Stimulated activated naive B cell treated with anti-CD40 and anti-IgM and Interleukin-4, amounts not matched to agents 10 μg/mL and 1 μg/mL and 100 μg/mL, for 72 hours (primary cell): Measurements from ENCODE around the gene ANKHD1.

Source experiments
- ATAC-seq, 2 donors: fragments of 150-1000 bp; cut with Tn5 transposase; replicated peaks; 2 replicates each; pipeline ENCODE4 v1.10.0; 2021; ENCODE audit warnings: moderate library complexity in 1 of 2
- DNase-seq: peaks from one replicate; pipeline ENCODE4 v3.0.0; 2021
- H3K27ac Mint-ChIP-seq: one replicate; pipeline ENCODE4 v1.8.0; 2022; ENCODE audit warnings: mild to moderate bottlenecking, mixed read lengths
- H3K27me3 Mint-ChIP-seq, 2 donors: one replicate each; pipeline ENCODE4 v1.8.0; 2022; ENCODE audit warnings: mixed read lengths in 2 of 2
- H3K36me3 Mint-ChIP-seq, 2 donors: one replicate each; pipeline ENCODE4 v1.8.0; 2022; ENCODE audit warnings: mixed read lengths in 2 of 2, mild to moderate bottlenecking in 1 of 2
- H3K4me1 Mint-ChIP-seq, 2 donors: one replicate each; pipeline ENCODE4 v1.8.0; 2022; ENCODE audit warnings: mixed read lengths in 2 of 2, mild to moderate bottlenecking in 1 of 2
- H3K4me3 Mint-ChIP-seq, 2 donors: one replicate each; pipeline ENCODE4 v1.8.0; 2022; ENCODE audit warnings: mild to moderate bottlenecking in 2 of 2, mixed read lengths in 2 of 2, moderate library complexity in 1 of 2
- H3K9me3 Mint-ChIP-seq, 2 donors: one replicate each; pipeline ENCODE4 v1.8.0; 2022; ENCODE audit warnings: mixed read lengths in 2 of 2, mild to moderate bottlenecking in 1 of 2

The ANKHD1 gene

DNA sequence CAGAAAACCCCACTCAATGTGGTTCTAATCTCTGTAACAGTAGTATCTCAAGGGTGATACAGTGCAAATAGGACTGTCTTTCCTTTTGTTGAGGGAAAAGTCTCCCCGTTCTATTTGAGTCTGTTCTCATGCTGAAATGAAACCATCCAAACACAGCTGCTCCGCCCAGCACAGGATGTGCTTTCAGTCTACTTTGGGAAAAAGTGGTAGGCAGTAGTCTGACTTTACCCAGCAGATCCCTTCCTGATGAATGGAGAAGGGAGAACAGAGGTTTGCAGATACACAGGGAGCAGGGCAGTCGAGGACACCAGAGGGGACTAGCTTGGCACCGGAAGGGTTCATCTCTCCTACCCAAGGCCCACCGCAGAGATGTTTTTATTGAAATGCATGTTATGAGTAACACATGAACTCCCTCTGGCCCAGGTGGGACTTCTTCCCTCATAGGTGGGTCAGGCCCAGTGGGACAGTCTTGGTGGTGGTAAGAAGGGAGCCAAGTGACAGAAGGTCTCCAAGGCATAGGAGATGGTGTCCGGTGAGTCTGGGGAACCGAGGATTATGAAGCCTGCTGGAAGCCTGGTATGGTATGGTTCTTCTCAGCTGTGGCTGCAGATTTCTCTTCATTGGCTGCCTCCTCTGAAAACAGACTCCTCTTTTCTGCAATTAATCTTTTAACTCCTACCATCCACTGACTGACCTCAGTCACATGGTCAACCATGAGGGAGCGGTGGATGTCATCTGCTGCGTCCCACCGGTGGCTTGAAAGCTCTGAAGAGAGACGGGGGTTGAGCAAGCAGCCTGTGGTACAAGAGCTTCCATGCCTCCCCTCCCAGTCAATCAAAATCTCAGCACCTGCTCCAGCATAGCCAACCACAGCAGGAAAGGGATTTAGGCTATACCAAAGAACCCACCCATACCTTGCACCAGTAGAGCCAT lies 148.8 kb downstream of the ANKHD1 start:
- Mint-ChIP-seq H3K4me1 (peaks cover 52 to 77% of the 10 kb centered on the region in 2 donors), H3K4me3 (no peak overlapping the region), H3K36me3 (peaks cover 49 to 61% of the 10 kb centered on the region in 2 donors), H3K9me3 (no peaks in the 10 kb centered on the region), H3K27ac (peak overlapping the region; percentile 63), H3K27me3 (no peaks in the 10 kb centered on the region)
- no peak for DNase-seq
- ATAC-seq, result no peak

DNA sequence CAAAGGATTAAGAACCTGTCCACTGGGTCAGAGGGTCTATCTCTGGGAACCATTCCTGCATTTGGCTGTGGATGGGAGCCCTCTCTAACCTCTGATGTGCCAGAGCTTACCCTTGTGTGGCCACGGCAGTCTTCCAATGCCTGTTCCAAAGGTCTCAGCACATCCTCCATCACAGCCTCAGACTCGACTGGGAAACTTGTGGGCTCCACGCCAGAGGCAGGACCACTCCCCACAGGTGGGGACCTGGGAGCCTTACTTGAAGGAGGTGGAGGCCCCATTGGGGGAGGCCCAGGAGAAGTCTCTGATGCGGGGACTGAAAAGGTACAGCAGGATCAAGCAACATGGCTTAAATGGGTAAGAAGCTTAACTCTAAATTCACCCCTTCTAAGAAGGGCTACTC lies 150.2 kb downstream of the ANKHD1 start:
- H3K9me3 Mint-ChIP-seq, result no peaks in the 10 kb centered on the region
- H3K27ac Mint-ChIP-seq, result peak overlapping the region; percentile 73
- ATAC-seq (no peak), DNase-seq (no peak)
- no peaks in the 10 kb centered on the region for H3K27me3 Mint-ChIP-seq
- H3K4me3 Mint-ChIP-seq, result no peak overlapping the region
- peaks cover 58 to 86% of the 10 kb centered on the region in 2 donors for H3K4me1 Mint-ChIP-seq
- peaks cover 54 to 63% of the 10 kb centered on the region in 2 donors for H3K36me3 Mint-ChIP-seq

DNA sequence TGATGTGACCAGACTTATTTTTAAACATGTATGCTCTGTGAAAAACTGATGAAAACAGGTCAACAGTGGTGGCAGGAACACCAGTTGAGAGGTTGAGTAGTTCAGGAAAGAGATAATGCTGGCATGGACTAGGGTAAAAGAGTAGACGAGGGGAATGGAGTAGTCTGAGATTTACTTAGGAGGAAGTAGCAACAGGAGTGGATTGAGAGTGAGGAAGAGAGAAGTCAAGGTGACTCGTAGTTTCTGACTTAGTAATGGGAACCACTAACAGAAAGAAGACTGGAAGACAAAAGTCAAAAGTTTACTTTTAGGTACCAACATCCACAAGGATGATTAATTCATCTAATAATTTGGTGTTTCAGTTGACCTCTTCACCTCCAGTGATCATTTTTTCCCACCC lies 152.0 kb downstream of the ANKHD1 start:
- Mint-ChIP-seq H3K27ac (peak overlapping the region; percentile 21), H3K4me3 (peak overlapping the region in 1 of 2 donors; percentile 41), H3K27me3 (no peaks in the 10 kb centered on the region), H3K9me3 (no peaks in the 10 kb centered on the region), H3K36me3 (peaks cover 59 to 65% of the 10 kb centered on the region in 2 donors), H3K4me1 (peaks cover 56 to 81% of the 10 kb centered on the region in 2 donors)
- ATAC-seq (peak; percentile 33 to 50), DNase-seq (no peak)

DNA sequence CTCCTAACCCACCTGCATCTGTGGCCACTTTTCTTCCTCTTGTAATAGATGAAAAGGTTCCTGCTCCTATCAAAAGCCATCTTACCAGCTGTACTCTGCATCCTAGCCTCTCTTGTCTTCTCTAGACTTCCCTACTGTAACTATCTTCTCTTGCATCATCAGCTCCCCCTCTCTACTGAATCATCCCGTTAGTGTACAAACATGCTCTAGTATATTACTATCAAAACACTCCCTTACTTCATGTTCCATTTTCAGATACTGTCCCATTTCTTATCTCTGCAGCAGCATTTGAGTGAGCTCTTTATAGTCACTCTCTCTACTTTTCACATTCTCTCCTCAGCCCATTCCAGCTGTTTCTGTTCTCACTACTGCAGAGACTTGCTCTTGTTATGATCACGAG lies 152.8 kb downstream of the ANKHD1 start:
- Mint-ChIP-seq H3K4me1 (peaks cover 49 to 73% of the 10 kb centered on the region in 2 donors), H3K4me3 (peak overlapping the region; percentile 2 to 60), H3K27me3 (no peaks in the 10 kb centered on the region), H3K9me3 (no peaks in the 10 kb centered on the region), H3K27ac (peak overlapping the region; percentile 38), H3K36me3 (peaks cover 60 to 62% of the 10 kb centered on the region in 2 donors)
- ATAC-seq (no peak), DNase-seq (no peak)

DNA sequence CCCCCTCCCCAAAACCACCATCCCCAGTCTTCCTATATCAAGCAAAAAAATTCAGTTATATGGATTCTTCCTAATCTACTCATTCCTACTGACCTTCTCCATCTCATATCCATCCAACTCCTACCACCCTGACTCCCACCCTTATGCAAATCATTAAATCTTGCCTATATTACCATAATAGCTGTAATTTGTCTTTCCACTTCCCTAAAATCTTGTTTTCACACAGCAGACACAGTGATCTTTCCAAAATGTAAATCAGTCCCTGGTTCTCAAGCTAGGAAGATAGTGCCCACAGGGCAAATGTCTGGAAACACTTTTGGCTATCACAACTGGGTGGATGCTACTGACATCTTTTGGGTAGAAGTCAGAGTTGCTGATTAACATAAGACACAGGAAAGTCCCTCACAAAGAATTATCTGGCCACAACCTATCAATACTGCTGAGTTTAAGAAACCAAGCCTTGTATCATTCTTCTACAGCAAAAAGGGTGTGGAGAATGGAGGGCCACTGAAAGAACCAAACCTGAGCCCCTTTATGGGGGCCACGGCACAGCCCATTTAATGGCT lies 154.2 kb downstream of the ANKHD1 start:
- H3K27me3 Mint-ChIP-seq, result no peaks in the 10 kb centered on the region
- DNase-seq (no peak), ATAC-seq (no peak)
- peak overlapping the region; percentile 70 for H3K27ac Mint-ChIP-seq
- no peaks in the 10 kb centered on the region for H3K9me3 Mint-ChIP-seq
- H3K36me3 Mint-ChIP-seq, result peaks cover 56 to 61% of the 10 kb centered on the region in 2 donors
- H3K4me1 Mint-ChIP-seq, result peaks cover 40 to 60% of the 10 kb centered on the region in 2 donors
- peak overlapping the region; percentile 93 to 95 for H3K4me3 Mint-ChIP-seq

DNA sequence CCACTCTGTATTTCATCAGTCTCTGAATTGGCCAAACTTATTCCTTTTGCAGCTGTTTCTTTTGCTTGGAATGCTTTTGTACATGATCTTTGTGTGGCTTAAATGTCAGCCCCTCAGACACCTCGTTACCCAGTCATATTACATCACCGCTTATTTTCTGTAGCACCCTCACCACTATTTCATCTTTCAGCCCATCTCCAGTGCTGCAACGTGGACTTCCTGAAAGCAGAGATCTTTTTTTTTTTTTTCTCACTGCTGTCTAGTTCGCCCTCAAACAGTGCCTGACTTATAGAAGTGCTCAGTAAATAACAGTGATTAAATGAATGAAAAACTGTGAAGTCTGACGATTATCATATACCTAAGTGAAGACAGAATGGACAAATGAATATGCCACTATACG lies 154.8 kb downstream of the ANKHD1 start:
- H3K9me3 Mint-ChIP-seq, result no peaks in the 10 kb centered on the region
- peak overlapping the region; percentile 70 for H3K27ac Mint-ChIP-seq
- no peaks in the 10 kb centered on the region for H3K27me3 Mint-ChIP-seq
- H3K36me3 Mint-ChIP-seq, result peaks cover 58 to 61% of the 10 kb centered on the region in 2 donors
- peak overlapping the region; percentile 93 to 95 for H3K4me3 Mint-ChIP-seq
- H3K4me1 Mint-ChIP-seq, result peaks cover 45 to 54% of the 10 kb centered on the region in 2 donors
- DNase-seq (no peak), ATAC-seq (no peak)

DNA sequence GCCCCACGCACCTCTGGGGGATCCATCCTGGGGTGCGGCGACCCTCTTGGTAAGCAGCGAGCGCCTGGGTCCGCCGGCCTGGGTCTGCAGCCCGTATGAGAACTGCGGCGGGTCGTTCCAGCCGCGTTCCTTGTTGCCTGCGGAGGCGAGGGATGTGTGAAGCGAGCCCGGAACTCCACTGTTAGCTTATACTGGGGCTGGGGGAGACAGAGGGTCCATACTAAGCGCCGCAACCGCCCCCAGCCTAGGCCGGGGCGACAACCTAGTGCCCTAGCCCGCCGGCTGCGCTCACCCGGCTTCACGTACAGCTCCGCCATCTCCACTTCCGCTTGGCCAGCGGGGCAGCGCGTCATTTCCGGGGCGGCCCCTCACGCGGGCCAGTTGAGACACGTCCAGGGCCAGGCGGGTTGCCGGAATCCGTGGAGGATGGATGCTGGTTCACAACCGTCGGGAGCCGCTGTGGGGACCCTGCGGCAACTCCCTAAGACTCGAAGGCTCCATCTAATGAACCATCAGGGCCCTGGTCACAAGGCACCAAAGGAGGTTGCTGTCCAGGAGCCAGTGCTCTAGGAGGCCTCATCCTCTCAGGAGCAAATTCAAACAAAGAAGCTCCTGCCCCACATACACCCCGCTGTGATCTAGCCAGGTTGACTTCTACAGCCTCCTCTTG lies 155.6 kb downstream of the ANKHD1 start, which contains the start of gene SRA1:
Gene SRA1, minus strand, starts transcription at position 338 of the 670 bp plus-strand sequence. Its CDS starts 21 bp downstream, at position 317.
- Mint-ChIP-seq H3K36me3 (peaks cover 53 to 65% of the 10 kb centered on the region in 2 donors), H3K27ac (peak within 1 kb of the TSS; percentile 97), H3K4me3 (peak within 1 kb of the TSS; percentile 93 to 95), H3K9me3 (no peaks in the 10 kb centered on the region), H3K27me3 (no peaks in the 10 kb centered on the region), H3K4me1 (peaks cover 47 to 54% of the 10 kb centered on the region in 2 donors)
- DNase-seq (peak; percentile 86), ATAC-seq (peak; percentile 96 to 97)

DNA sequence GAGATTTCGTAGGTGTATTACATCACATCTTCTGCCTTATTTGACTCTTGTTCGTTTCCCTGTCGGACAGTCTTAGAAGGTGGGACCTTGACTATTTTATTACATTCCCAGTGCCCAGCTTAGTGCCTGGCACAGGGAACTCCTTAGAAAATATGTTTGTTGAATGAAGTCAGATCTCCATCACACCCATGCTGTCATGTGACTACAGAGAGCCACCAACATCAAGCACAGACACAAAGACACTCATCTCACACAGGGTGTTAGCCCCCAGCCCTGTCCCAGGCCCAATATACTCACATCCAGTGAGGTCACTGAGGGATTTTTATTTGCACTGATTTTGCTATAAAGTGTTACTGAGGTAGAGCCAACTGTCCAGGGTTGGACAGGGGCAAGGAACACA lies 156.3 kb downstream of the ANKHD1 start:
- Mint-ChIP-seq H3K36me3 (peaks cover 53 to 66% of the 10 kb centered on the region in 2 donors), H3K27me3 (no peaks in the 10 kb centered on the region), H3K27ac (peak overlapping the region; percentile 97), H3K4me3 (peak overlapping the region; percentile 93 to 95), H3K9me3 (no peaks in the 10 kb centered on the region), H3K4me1 (peaks cover 48 to 57% of the 10 kb centered on the region in 2 donors)
- no peak for DNase-seq
- ATAC-seq, result no peak

DNA sequence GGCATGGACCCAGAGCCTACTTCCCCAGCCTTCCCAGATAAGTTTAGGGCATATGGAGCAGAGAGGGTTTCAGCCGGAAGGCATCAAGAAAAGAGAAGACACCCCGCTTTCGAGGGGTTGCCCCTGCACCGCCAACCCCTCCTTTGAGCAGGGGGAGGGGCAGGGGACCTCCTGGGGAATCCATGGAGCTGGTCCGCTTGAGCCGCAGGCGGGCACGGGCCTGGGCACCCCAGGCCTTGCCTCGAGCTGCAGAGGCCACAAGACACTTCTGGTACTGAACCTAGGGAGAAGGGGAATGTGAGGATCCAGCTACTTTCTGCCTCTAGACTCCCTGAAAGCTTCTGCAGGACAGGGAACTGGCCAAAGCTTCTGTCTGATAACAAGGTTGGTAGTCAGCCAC lies 156.9 kb downstream of the ANKHD1 start:
- Mint-ChIP-seq H3K36me3 (peaks cover 47 to 60% of the 10 kb centered on the region in 2 donors), H3K4me3 (no peak overlapping the region), H3K4me1 (peaks cover 43 to 57% of the 10 kb centered on the region in 2 donors), H3K27me3 (no peaks in the 10 kb centered on the region), H3K9me3 (no peaks in the 10 kb centered on the region), H3K27ac (peak overlapping the region; percentile 97)
- DNase-seq (no peak), ATAC-seq (no peak)

DNA sequence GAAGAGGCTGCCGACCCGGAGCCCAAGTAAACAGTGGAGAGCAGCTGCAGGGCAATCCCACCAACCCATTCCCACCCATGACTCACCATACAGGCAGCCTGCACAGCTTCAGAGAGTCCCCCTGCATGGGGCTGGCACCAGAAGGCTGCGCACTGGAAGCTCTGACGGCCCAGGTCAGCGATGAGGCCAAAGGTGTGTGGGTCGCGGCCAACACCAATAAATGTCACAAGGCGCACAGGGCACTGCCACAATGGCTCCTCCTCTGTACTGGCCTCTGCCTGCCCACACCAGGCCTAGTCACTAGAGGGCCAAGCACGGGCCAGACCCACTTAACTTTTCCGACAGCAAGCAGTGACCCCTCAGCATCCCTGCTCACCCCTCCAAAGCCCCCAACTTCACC lies 158.6 kb downstream of the ANKHD1 start:
- H3K4me1 Mint-ChIP-seq, result peaks cover 36 to 47% of the 10 kb centered on the region in 2 donors
- ATAC-seq, result no peak
- H3K36me3 Mint-ChIP-seq, result peaks cover 35 to 50% of the 10 kb centered on the region in 2 donors
- H3K27ac Mint-ChIP-seq, result no peak overlapping the region
- H3K27me3 Mint-ChIP-seq, result no peaks in the 10 kb centered on the region
- no peak overlapping the region for H3K4me3 Mint-ChIP-seq
- DNase-seq, result no peak
- H3K9me3 Mint-ChIP-seq, result no peaks in the 10 kb centered on the region

DNA sequence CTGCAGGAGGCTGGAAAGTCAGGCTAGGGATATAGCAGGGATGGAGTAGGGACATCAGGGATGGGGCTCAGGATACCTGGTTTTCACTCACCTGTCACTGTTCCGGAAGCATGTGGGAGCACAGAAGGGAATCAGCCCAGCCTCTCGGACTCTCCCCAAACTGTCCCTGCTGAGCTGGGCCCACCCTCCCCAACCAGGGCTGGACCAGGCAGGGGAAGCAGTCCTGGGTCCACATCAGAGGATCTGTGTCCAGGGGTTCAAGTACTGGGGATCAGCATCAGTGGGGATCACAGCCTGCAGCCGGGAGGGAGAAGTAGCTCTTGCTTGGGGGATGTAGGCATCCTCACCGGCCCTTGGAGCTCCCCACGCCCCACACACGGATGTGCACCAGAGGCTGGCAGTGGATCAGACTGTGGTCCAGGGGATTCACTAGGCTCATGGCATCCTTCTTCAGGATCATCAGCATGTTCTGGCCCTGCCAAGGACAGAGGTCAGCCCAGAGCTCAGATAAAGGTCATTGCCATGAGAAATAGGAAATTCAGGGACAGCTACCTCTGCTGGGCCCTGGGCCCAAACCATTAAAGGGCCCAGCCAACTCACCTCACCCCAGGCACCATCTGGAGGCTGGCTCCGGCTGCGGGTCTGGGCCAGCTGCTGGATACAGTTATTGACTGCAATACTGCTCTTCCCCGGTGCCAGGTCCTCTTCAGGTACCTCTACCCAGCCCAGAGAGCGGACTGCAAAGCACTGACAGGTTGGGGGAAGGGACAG lies 160.3 kb downstream of the ANKHD1 start:
- H3K27ac Mint-ChIP-seq, result no peak overlapping the region
- no peaks in the 10 kb centered on the region for H3K9me3 Mint-ChIP-seq
- DNase-seq (no peak), ATAC-seq (no peak)
- peaks cover 31 to 52% of the 10 kb centered on the region in 2 donors for H3K36me3 Mint-ChIP-seq
- H3K4me3 Mint-ChIP-seq, result no peak overlapping the region
- peaks cover 37 to 43% of the 10 kb centered on the region in 2 donors for H3K4me1 Mint-ChIP-seq
- no peaks in the 10 kb centered on the region for H3K27me3 Mint-ChIP-seq

DNA sequence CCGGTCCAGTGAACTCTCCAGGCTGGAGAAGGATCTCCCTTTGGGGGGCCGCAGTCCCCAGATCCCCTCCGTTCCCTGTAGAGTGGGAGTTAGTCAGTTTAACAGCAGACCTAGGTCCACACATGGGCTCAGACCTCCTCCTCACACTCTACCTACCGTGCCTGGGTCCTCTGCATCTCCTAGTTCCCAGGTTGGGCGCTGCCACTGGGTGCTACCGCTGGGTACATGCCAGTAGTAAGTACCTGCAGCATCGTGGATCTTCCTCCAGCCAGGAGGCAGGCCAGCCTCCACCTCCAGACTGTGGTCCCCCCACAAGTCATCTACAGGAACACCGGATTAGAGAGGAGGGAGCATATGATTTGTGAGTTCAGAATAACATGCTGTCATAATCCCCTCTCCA lies 162.0 kb downstream of the ANKHD1 start:
- H3K36me3 Mint-ChIP-seq, result peaks cover 38 to 61% of the 10 kb centered on the region in 2 donors
- H3K9me3 Mint-ChIP-seq, result no peaks in the 10 kb centered on the region
- H3K4me1 Mint-ChIP-seq, result peaks cover 43 to 47% of the 10 kb centered on the region in 2 donors
- H3K27ac Mint-ChIP-seq, result peak overlapping the region; percentile 98
- DNase-seq, result no peak
- no peaks in the 10 kb centered on the region for H3K27me3 Mint-ChIP-seq
- H3K4me3 Mint-ChIP-seq, result peak overlapping the region; percentile 90 to 94
- no peak for ATAC-seq

DNA sequence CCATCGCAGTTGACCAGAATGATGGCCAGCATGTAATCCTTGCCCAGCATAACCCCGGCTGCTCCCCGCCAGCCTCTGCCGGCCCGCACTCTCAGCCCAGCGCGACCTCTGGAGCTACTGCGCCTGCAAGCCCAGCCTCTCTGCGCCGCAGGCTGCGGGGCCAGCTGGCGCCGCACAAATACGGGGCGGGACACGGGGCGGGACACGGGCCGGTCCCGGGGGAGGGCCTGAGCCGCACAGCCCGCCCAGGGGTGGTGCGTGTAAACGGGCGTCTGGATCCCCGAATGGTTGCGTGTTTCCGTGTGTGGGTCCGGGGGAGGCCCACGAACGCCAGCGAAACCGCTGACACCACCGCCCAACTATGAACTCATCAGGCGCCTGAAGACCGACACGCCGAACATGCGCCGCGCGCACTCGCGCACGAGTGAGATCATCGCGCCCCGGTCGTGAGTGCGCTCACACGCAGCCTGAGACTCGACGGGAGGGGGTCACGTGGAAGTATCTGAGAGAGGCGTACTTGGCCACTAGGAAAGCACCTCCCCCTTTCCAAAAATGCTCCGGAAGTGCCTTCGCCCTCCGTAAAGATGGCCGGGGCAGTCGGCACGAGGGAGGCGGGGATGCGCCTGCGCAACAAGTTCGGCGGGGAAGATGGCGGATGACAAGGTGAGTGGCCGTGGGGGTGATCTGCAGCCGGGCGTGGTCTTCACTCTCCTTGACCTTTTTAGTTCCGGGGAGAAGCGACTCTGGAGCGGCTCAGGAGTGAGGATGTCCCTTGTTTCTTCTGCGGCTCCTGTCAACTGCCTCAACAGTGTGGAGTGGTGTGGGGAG lies 162.8 kb downstream of the ANKHD1 start, which contains the start of the genes APBB3 and SLC35A4:
Gene APBB3, minus strand, starts transcription at position 403 of the 828 bp plus-strand sequence. Its CDS starts 353 bp downstream, at position 50.
Gene SLC35A4, plus strand, starts transcription at position 633 of the 828 bp plus-strand sequence. CDS start 2,342 bp downstream, outside the sequence.
- peak; percentile 92 to 95 for ATAC-seq
- peak within 1 kb of the TSS; percentile 90 to 94 for H3K4me3 Mint-ChIP-seq
- H3K27ac Mint-ChIP-seq, result peak within 1 kb of the TSS; percentile 98
- peaks cover 47 to 55% of the 10 kb centered on the region in 2 donors for H3K4me1 Mint-ChIP-seq
- peak; percentile 98 for DNase-seq
- peaks cover 38 to 60% of the 10 kb centered on the region in 2 donors for H3K36me3 Mint-ChIP-seq
- no peaks in the 10 kb centered on the region for H3K27me3 Mint-ChIP-seq
- H3K9me3 Mint-ChIP-seq, result no peaks in the 10 kb centered on the region
